Activated naive CD4-positive, alpha-beta T cell treated with anti-CD3 and anti-CD28 coated beads, Interleukin-2, amount 50 U/mL, for 16 hours (primary cell): ENCODE measurements around the gene SDF4.

Experiments used
- DNase-seq: peaks from one replicate; pipeline ENCODE4 v3.0.0-alpha.2; 2020

The SDF4 gene

GRCh38 chr1:1226566-1227362 is 5.0 kb downstream of the SDF4 start:
- DNase-seq, result no peak

GRCh38 chr1:1225913-1226312 is 5.9 kb downstream of the SDF4 start:
- DNase-seq, result no peak

GRCh38 chr1:1225238-1225845 is 6.5 kb downstream of the SDF4 start:
- DNase-seq, result no peak

GRCh38 chr1:1223891-1224290 is 7.9 kb downstream of the SDF4 start:
- DNase-seq, result no peak

GRCh38 chr1:1223321-1223720 is 8.5 kb downstream of the SDF4 start:
- no peak for DNase-seq

- no peak for DNase-seq
These were observed 9.1 kb downstream of the SDF4 start for GRCh38 chr1:1222575-1223225.

- no peak for DNase-seq
These were observed 9.8 kb downstream of the SDF4 start for GRCh38 chr1:1221887-1222574.

- DNase-seq, result no peak
These were observed 11.6 kb downstream of the SDF4 start for GRCh38 chr1:1220197-1220596.

GRCh38 chr1:1219341-1219740 is 12.5 kb downstream of the SDF4 start:
- no peak for DNase-seq

- no peak for DNase-seq
These were observed 13.1 kb downstream of the SDF4 start for GRCh38 chr1:1218524-1219200.

- no peak for DNase-seq
These were observed 13.9 kb downstream of the SDF4 start for GRCh38 chr1:1217621-1218523.

- no peak for DNase-seq
These were observed 14.8 kb downstream of the SDF4 start for GRCh38 chr1:1216770-1217620.

GRCh38 chr1:1215881-1216605 is 15.8 kb downstream of the SDF4 start:
- no peak for DNase-seq

- DNase-seq, result no peak
These were observed 16.6 kb downstream of the SDF4 start for GRCh38 chr1:1215080-1215676.

- peak; percentile 50 for DNase-seq
These were observed 18.2 kb downstream of the SDF4 start, which contains the start of gene TNFRSF4 for GRCh38 chr1:1213345-1214265. TSS of gene TNFRSF4 (minus strand) at chr1:1214153. CDS start at chr1:1214127, 26 bp downstream.

- peak; percentile 32 for DNase-seq
These were observed 18.9 kb downstream of the SDF4 start for GRCh38 chr1:1212780-1213344.

GRCh38 chr1:1211541-1212441 is 20.0 kb downstream of the SDF4 start:
- DNase-seq, result no peak
